ENCODE results near the gene CAMTA1.
"Not testable (repeated sequence)": the region's sequence is repeated elsewhere in the genome, so short reads cannot be mapped to it uniquely, and the experiment has no call there.

- not testable (repeated sequence) for TF ChIP-seq CTCF (conservative IDR thresholded peaks at IDR 0.05; ENCODE audit: low read length); EZH2phosphoT487 (IDR thresholded peaks at IDR 0.05; ENCODE audit: borderline replicate concordance, low read depth, low read length)
These were observed 136.3 kb downstream of the CAMTA1 start for GRCh38 chr1:6921506-6921905.
